Ishikawa (cell line): ENCODE results near the gene RPS15.

Experiments
- CEBPB ChIP-seq: IDR thresholded peaks from 2 replicates; pipeline ENCODE4 v1.6.1; 2012
- CREB1 ChIP-seq: IDR thresholded peaks from 2 replicates; pipeline ENCODE4 v1.6.1; 2012; ENCODE audit warnings: low read depth
- EGR1 ChIP-seq: IDR thresholded peaks from 2 replicates; pipeline ENCODE4 v1.6.1; 2012
- EP300 ChIP-seq: IDR thresholded peaks from 2 replicates; pipeline ENCODE4 v1.6.1; 2012; ENCODE audit warnings: borderline replicate concordance
- FOXM1 ChIP-seq: IDR thresholded peaks from 2 replicates; pipeline ENCODE4 v1.6.1; 2012; ENCODE audit warnings: low read depth, borderline replicate concordance
- MAX ChIP-seq: IDR thresholded peaks from 2 replicates; pipeline ENCODE4 v1.6.1; 2012
- NFIC ChIP-seq: IDR thresholded peaks from 2 replicates; pipeline ENCODE4 v1.6.1; 2012
- RAD21 ChIP-seq: IDR thresholded peaks from 2 replicates; pipeline ENCODE4 v1.6.1; 2012; ENCODE audit warnings: low read depth
- TAF1 ChIP-seq: IDR thresholded peaks from 2 replicates; pipeline ENCODE4 v1.6.1; 2012; ENCODE audit warnings: low read depth, mild to moderate bottlenecking
- TCF12 ChIP-seq: IDR thresholded peaks from 2 replicates; pipeline ENCODE4 v1.6.1; 2012; ENCODE audit warnings: low read depth
- TEAD4 ChIP-seq: IDR thresholded peaks from 2 replicates; pipeline ENCODE4 v1.6.1; 2012
- USF1 ChIP-seq: IDR thresholded peaks from 2 replicates; pipeline ENCODE4 v1.6.1; 2012
- YY1 ChIP-seq: IDR thresholded peaks from 2 replicates; pipeline ENCODE4 v1.6.1; 2012; ENCODE audit warnings: low read depth
- ZBTB7A ChIP-seq: IDR thresholded peaks from 2 replicates; pipeline ENCODE4 v1.6.1; 2012; ENCODE audit warnings: low read depth
- TF ChIP-seq, protein P1 (sequence below): IDR thresholded peaks from 2 replicates; pipeline ENCODE4 v1.6.1; 2012; ENCODE audit warnings: low read depth, mild to moderate bottlenecking

Gene RPS15

GRCh38 chr19:1441677-1442438 is 3.7 kb downstream of the RPS15 start:
- no peak for TF ChIP-seq YY1
- no peak for TF ChIP-seq TCF12
- no peak for TF ChIP-seq CREB1
- TF ChIP-seq NFIC, result no peak
- TF ChIP-seq, protein P1, sequence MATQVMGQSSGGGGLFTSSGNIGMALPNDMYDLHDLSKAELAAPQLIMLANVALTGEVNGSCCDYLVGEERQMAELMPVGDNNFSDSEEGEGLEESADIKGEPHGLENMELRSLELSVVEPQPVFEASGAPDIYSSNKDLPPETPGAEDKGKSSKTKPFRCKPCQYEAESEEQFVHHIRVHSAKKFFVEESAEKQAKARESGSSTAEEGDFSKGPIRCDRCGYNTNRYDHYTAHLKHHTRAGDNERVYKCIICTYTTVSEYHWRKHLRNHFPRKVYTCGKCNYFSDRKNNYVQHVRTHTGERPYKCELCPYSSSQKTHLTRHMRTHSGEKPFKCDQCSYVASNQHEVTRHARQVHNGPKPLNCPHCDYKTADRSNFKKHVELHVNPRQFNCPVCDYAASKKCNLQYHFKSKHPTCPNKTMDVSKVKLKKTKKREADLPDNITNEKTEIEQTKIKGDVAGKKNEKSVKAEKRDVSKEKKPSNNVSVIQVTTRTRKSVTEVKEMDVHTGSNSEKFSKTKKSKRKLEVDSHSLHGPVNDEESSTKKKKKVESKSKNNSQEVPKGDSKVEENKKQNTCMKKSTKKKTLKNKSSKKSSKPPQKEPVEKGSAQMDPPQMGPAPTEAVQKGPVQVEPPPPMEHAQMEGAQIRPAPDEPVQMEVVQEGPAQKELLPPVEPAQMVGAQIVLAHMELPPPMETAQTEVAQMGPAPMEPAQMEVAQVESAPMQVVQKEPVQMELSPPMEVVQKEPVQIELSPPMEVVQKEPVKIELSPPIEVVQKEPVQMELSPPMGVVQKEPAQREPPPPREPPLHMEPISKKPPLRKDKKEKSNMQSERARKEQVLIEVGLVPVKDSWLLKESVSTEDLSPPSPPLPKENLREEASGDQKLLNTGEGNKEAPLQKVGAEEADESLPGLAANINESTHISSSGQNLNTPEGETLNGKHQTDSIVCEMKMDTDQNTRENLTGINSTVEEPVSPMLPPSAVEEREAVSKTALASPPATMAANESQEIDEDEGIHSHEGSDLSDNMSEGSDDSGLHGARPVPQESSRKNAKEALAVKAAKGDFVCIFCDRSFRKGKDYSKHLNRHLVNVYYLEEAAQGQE, result no peak
- no peak for TF ChIP-seq TEAD4
- TF ChIP-seq FOXM1, result no peak
- no peak for TF ChIP-seq USF1
- no peak for TF ChIP-seq RAD21
- TF ChIP-seq CEBPB, result no peak
- TF ChIP-seq TAF1, result no peak
- TF ChIP-seq MAX, result no peak
- TF ChIP-seq ZBTB7A, result no peak
- TF ChIP-seq EGR1, result no peak
- no peak for TF ChIP-seq EP300

DNA sequence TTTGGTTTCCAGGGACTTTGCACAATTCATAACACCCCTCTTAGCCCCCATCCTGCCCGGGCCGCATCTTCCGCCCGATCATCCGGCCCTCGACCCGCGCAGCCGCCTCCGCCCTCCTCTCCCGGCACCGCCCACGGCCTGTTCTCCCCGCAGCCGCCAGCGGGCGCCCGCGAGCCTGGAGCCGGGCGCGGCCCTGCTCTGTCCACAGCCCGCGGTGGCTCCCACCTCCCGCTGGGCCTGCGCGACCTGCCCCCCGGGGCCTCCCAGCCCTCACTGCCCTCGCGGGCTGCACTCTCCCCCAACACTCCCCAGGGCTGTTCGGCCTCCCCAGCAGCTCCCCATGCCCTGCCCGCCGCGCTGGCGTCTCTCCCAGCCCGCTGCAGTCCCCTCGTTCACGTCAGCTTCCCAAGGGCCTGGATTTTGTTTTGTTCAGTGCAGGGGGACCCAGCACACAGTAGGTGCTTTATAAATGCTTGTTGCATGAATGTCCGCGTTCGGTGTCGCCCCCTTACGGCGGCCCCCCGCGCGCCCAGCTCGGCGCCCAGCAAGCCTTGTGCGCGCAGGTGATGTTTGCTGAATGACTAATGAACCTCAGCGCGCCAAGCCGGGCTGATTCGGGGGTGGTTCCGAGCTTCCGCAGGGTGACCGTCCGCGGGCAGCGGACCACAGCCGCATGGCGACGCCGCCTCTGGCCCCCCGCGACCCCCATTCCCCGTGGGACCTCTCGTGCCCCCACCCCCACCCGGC is 7.2 kb downstream of the RPS15 start:
- no peak for TF ChIP-seq ZBTB7A
- TF ChIP-seq NFIC, result 0 out of 2 replicates have a peak, but pooled peaks have one; percentile 22
- TF ChIP-seq MAX, result peak; percentile 31; the same call in 1 of the 2 replicates
- TF ChIP-seq RAD21, result peak; percentile 52; the same call in 1 of the 2 replicates
- TF ChIP-seq EGR1, result peak; percentile 90

DNA sequence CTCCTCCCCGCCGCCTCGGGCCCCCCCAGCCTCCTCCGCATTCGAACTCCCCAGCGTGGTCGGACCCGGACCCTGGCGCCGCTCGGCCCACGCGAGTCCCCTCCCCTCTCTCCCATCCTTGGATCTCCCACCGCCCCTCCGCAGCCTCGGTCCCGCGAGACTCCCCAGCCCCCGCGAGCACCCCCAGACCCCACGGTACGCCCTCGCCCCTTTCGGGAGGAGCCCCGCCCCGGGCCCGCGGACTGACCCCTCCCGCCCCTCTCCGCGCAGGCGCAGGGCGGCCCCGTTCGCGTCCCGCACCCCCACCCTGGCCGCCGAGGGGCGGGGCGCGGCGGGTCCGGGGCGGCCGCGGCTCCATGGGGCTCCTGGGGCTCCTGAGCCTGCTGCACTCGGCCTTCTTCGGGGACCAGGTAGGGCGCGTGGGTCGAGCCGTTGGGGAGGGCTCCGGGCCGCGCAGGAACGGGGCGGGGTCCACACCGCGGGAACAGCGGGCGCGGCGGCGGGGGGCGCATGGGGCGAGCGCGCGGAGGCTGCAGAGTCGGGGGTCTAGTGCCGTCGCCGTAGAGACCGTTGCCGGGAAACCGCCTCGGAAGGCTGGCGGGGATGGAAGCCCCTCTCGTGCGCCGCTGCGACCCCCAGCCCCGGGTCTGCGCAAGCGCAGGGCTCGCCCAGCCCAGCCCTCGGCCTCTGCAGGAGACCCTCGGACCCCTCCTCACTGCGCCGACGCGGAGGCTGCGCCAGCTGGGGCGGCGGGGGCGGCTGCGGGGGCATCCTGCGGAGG is 7.9 kb downstream of the RPS15 start:
- no peak for TF ChIP-seq TEAD4
- no peak for TF ChIP-seq TAF1
- no peak for TF ChIP-seq MAX
- no peak for TF ChIP-seq YY1
- TF ChIP-seq USF1, result no peak
- TF ChIP-seq ZBTB7A, result no peak; the same call in none of the 2 replicates
- no peak for TF ChIP-seq FOXM1
- TF ChIP-seq CREB1, result no peak
- TF ChIP-seq EGR1, result no peak
- TF ChIP-seq RAD21, result no peak
- TF ChIP-seq TCF12, result no peak
- TF ChIP-seq EP300, result no peak
- no peak for TF ChIP-seq CEBPB
- TF ChIP-seq, protein P1, result no peak
- no peak for TF ChIP-seq NFIC

GRCh38 chr19:1446713-1447481 is 8.7 kb downstream of the RPS15 start:
- TF ChIP-seq MAX (peak; percentile 48), YY1 (no peak), CEBPB (no peak), TAF1 (no peak), TCF12 (no peak), EGR1 (no peak), RAD21 (no peak), NFIC (no peak), EP300 (no peak)
- TF ChIP-seq, protein P1, result peak; percentile 98
